ENCODE results near the gene GPR42. TPM values are rescaled to one million over a fixed set of nuclear protein-coding genes. Genes with fewer than 3 reads are reported as not detected.

GPR42 gene
- total and polyA plus RNA-seq, 2 of the 4 experiments (the other 2 are of a cell fraction) = not detected

- no CpG with 5 or more reads among the region's 1 CpG for WGBS, 2 experiments (ENCODE audit: extremely low coverage in 2 of 2, insufficient read length in 1 of 2)
- DNase-seq (no peak), ATAC-seq (ENCODE audit: low read depth) (no peak)
- Histone ChIP-seq H4K5ac (ENCODE audit: low read depth, low read length) (no peak overlapping the region), H3K4me1 (ENCODE audit: control insufficient read depth, insufficient read depth, low read length) (no peaks in the 10 kb centered on the region), H2AK9ac (replicated peaks; ENCODE audit: low read depth, low read length, poor library complexity) (no peak overlapping the region), H3K36me3 (ENCODE audit: control insufficient read depth, insufficient read depth, low read length) (no peaks in the 10 kb centered on the region), H3K79me1 (ENCODE audit: low read depth in 1 of 2, low read length in 2 of 2) (no peaks in the 10 kb centered on the region), H3K18ac (ENCODE audit: low read depth, low read length) (no peak overlapping the region), H3K4me2 (ENCODE audit: low read depth, low read length) (no peak overlapping the region), H3K14ac (replicated peaks; ENCODE audit: low read depth, low read length) (no peak overlapping the region), H4K8ac (ENCODE audit: low read depth in 2 of 2, low read length in 2 of 2) (no peak overlapping the region), H3K4me3 (ENCODE audit: insufficient read depth, low read depth, low read length) (no peak overlapping the region), H2BK15ac (ENCODE audit: low read depth, low read length) (no peak overlapping the region), H2AK5ac (ENCODE audit: low read depth, low read length) (no peak overlapping the region), H3K9ac (ENCODE audit: low read depth, low read length) (no peak overlapping the region), H3K4ac (ENCODE audit: low read depth, low read length) (no peak overlapping the region), H2BK120ac (ENCODE audit: low read depth, low read length) (no peak overlapping the region), H2AFZ (replicated peaks; ENCODE audit: low read length, poor library complexity) (no peak overlapping the region), H3K56ac (ENCODE audit: extremely low read depth, insufficient read depth, low read length) (no peak overlapping the region), H3K27me3 (ENCODE audit: control insufficient read depth, insufficient read depth, low read length) (peaks cover 1% of the 10 kb centered on the region; the same call in 1 of the 2 replicates), H2BK5ac (ENCODE audit: low read depth, low read length, poor library complexity, severe bottlenecking) (no peak overlapping the region), H3K9me3 (ENCODE audit: control insufficient read depth, insufficient read depth, low read length) (no peaks in the 10 kb centered on the region), H3K23ac (ENCODE audit: low read depth, low read length) (no peak overlapping the region), H3K27ac (ENCODE audit: insufficient read depth, low read length) (no peak overlapping the region), H4K20me1 (ENCODE audit: insufficient read depth, low read length) (no peaks in the 10 kb centered on the region), H3K9me1 (ENCODE audit: insufficient read depth, low read length) (no peaks in the 10 kb centered on the region), H4K91ac (ENCODE audit: insufficient read depth, low read depth, low read length) (no peak overlapping the region), H2BK20ac (ENCODE audit: low read depth, low read length) (no peak overlapping the region)
- no TSS peak for BruUV-seq (replicated peaks)
- POLR2A ChIA-PET (ENCODE audit: unreplicated experiment) = no interaction called here
- CTCF ChIA-PET = interaction anchor here (0.5 kb wide), 1 partner anchor 79 kb away, joined by 4 read pairs; no protein-coding TSS in a partner anchor
- in situ Hi-C loops (cut with MboI; ENCODE audit: low sequenced_read_pairs) (no loop called here), intact Hi-C loops (cut with micrococcal nuclease) (no loop called here), dilution Hi-C loops (cut with HindIII; ENCODE audit: low sequenced_read_pairs, unreplicated experiment) (no loop called here)
- no peak for TF ChIP-seq POLR2A (IDR thresholded peaks at IDR 0.05; ENCODE audit: low read depth, low read length)
- TF ChIP-seq BHLHE40 (IDR thresholded peaks at IDR 0.05; ENCODE audit: low read depth, low read length) = no peak
- TF ChIP-seq MAFK (IDR thresholded peaks at IDR 0.05; ENCODE audit: low read depth, low read length) = no peak
- no peak for TF ChIP-seq CHD1 (IDR thresholded peaks at IDR 0.05; ENCODE audit: low read depth, low read length)
- TF ChIP-seq SMC3 (IDR thresholded peaks at IDR 0.05; ENCODE audit: low read depth, low read length) = no peak
- TF ChIP-seq RCOR1 (IDR thresholded peaks at IDR 0.05; ENCODE audit: insufficient replicate concordance, low read length) = no peak
- no peak for TF ChIP-seq MAZ (IDR thresholded peaks at IDR 0.05; ENCODE audit: borderline replicate concordance, low read depth, low read length)
Observed at GRCh38 chr19:35368378-35368777, 2.5 kb upstream of the GPR42 start.
